GM20000 (cell line): ENCODE data around the gene PRSS36.

Experiments used
- DNase-seq: peaks from one replicate; pipeline ENCODE4 v3.0.0; 2012; ENCODE audit warnings: low spot score
- TF ChIP-seq, protein P1 (sequence below): IDR thresholded peaks from 2 replicates; pipeline ENCODE4 v1.5.1; 2012; ENCODE audit warnings: mild to moderate bottlenecking, control low read depth; ENCODE audit errors: extremely low read depth, missing control alignments

PRSS36 gene

DNA sequence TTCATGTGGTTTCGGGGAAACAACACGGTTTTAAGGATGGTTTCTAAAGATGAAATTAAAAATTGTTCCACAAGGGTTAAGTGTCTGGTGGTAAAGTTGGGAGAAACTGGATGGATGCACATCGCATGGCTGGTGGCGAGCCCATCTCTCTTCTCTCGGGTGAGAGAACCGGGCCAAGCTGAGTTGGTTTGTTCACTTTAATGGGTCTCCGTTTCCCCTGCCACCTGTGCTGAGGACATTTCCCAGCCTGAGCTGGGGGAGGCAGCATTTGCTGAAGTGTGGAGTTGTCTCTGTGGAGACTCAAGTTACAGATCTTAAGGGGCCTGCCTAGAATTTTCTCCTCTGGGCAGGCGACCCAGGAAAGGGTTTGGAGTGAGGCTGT, 37.9 kb upstream of the PRSS36 start:
- DNase-seq = no peak
- TF ChIP-seq, protein P1, sequence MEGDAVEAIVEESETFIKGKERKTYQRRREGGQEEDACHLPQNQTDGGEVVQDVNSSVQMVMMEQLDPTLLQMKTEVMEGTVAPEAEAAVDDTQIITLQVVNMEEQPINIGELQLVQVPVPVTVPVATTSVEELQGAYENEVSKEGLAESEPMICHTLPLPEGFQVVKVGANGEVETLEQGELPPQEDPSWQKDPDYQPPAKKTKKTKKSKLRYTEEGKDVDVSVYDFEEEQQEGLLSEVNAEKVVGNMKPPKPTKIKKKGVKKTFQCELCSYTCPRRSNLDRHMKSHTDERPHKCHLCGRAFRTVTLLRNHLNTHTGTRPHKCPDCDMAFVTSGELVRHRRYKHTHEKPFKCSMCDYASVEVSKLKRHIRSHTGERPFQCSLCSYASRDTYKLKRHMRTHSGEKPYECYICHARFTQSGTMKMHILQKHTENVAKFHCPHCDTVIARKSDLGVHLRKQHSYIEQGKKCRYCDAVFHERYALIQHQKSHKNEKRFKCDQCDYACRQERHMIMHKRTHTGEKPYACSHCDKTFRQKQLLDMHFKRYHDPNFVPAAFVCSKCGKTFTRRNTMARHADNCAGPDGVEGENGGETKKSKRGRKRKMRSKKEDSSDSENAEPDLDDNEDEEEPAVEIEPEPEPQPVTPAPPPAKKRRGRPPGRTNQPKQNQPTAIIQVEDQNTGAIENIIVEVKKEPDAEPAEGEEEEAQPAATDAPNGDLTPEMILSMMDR = no peak

DNA sequence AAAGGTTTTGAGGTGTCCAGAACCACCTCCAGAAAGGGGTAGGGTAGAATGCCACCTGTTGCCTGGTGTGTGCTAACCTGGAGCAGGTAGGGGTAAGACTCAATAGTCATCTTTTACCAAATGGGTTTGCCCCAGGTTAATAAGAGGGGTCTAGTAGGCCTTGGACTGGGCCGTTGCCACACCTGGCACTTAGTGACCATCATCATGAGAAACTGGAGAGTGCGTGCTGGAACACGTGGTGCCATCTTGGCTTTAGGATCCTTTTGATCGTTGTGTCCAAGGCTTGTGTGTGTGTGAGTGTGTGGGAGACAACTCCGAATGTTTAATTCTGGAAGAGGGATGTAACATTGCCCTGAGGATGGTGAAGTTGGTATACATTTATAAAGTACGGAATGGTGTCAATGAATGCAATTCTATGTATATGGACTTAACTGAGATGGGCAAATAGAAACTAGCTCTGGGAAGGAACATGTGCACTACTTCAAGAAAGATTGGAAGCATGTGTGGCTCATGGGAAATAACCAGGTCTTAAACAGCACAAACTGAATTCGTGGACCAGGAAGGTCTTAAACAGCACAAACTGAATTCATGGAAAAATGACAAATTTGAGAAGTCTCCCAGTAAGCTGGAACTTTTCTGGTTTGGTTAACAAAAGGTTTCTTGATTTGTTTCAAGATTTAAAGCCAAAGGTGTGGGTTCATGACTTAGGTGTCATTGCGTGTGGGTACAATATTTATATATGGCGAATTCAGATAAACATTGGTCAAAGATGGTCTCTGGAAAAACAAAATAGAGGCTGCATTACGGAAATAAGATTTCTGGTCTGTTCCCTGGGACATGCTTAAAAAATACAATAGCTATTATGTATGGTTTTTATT, 37.3 kb upstream of the PRSS36 start:
- TF ChIP-seq, protein P1 = no peak

DNA sequence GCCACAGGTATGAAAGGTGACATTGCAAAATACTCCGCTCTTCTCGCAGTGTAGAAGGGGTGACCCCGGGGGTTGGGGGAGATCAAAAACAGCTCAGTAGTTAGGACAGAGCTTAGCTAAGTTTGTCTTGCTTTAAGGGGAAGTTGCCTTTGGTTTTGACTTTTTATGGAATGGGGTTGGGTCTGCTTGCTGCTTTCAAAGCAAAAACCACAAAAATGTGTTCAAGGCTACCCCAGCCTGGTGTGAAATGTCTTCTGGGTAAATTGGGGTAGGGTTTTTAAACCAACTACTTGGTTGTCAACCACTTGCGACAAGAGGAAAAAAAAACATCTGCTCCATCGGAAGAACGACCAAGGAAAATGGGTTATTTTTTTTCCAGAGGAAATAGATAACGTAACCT, 36.3 kb upstream of the PRSS36 start:
- TF ChIP-seq, protein P1 = no peak
- no peak for DNase-seq

More for the DNA sequence above, 37.3 kb upstream of the PRSS36 start:
- DNase-seq = no peak

DNA sequence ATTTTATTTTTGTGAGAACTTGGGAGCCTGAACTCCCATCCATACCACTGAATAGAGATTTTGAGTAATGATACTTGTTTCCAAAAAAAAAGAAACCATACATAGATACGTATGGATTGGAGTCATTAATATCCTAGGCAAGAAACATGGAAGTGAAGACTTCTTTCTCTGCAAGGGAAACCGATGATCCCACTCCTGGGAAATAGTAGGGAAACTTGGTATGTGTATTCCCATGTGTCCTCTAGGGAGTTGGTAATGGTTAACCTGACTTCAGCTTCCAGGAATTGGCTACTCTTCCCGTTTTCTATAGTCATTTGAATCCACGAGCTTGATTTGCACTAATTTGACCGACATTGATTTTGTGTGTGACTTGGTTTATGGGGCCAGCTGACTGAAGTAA, 35.5 kb upstream of the PRSS36 start:
- TF ChIP-seq, protein P1 = no peak
- no peak for DNase-seq

DNA sequence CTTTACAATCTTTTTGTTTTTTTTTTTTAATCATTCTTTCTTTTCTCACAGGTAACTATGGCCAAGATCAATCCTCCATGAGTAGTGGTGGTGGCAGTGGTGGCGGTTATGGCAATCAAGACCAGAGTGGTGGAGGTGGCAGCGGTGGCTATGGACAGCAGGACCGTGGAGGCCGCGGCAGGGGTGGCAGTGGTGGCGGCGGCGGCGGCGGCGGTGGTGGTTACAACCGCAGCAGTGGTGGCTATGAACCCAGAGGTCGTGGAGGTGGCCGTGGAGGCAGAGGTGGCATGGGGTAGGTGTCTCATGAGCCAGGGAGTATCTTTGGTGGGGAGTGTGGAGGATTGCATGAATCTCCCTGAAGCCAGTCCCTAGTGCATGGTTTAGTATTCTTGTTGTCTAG, 35.0 kb upstream of the PRSS36 start:
- DNase-seq = no peak
- TF ChIP-seq, protein P1 = no peak

DNA sequence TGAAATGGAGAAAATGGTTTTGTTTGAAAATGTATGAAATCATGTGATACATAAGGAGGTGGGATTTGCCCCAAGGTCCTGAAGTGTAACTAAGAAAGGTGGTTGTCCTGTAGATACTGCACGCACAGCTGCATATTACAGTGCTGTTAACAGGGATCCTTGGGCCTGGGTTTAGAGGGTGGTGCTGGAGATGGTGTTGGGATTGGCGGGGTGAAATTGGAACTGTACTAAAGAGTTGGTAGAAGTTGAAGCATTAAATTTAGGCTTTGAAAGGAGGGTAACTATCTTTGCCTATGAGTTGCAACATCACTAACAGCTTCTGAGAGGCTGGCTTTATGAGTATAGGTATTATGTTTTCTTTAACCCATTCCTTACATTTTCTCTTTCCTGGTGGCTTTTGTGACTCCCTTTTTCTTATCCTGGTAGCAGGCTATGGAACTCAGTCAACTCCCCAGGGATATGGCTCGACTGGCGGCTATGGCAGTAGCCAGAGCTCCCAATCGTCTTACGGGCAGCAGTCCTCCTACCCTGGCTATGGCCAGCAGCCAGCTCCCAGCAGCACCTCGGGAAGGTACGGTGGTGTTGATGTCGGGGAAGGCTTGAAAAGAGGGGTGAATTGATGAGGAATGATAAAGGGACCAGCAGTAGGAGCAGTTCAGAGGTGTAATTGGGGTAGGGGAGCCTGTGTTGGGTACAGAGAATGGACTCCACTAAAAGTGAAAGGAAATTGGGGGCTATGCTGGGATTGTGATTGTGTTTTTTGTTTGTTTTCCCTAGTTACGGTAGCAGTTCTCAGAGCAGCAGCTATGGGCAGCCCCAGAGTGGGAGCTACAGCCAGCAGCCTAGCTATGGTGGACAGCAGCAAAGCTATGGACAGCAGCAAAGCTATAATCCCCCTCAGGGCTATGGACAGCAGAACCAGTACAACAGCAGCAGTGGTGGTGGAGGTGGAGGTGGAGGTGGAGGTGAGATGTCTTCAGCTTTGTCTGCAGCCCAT, 33.9 kb upstream of the PRSS36 start:
- DNase-seq = no peak
- TF ChIP-seq, protein P1 = no peak

DNA sequence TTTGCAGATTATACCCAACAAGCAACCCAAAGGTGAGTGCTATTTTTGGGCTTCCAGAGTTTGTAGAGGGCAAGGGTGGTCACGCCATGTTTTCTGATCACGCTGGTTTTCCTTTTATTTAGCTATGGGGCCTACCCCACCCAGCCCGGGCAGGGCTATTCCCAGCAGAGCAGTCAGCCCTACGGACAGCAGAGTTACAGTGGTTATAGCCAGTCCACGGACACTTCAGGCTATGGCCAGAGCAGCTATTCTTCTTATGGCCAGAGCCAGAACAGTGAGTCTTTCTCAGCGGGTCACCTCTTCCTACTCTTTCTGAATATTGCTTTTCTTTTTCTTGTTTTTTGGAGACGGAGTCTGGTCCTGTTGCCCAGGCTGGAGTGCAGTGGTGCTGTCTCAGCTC, 32.5 kb upstream of the PRSS36 start:
- DNase-seq = no peak
- TF ChIP-seq, protein P1 = no peak
